Measurements from ENCODE around the gene PIP.
"Not testable (repeated sequence)": the region's sequence is repeated elsewhere in the genome, so short reads cannot be mapped to it uniquely, and the experiment has no call there.

PIP gene

GRCh38 chr7:143148050-143148449 is 16.2 kb downstream of the PIP start:
- TF ChIP-seq CTCF (IDR thresholded peaks at IDR 0.05; ENCODE audit: control insufficient read depth, insufficient read depth, low read depth, low read length, missing control alignments), result no peak
- H3K4me3 ChIP-seq (ENCODE audit: control insufficient read depth, low read depth, low read length), result no peak overlapping the region
- DNase-seq (ENCODE audit: low read depth), result no peak

- DNase-seq (ENCODE audit: low read depth), result no peak
- no peak overlapping the region for H3K4me3 ChIP-seq (ENCODE audit: control insufficient read depth, low read depth, low read length)
- TF ChIP-seq CTCF (IDR thresholded peaks at IDR 0.05; ENCODE audit: control insufficient read depth, insufficient read depth, low read depth, low read length, missing control alignments), result no peak
These were observed 16.8 kb downstream of the PIP start for GRCh38 chr7:143148651-143149050.

GRCh38 chr7:143150696-143151095 is 18.8 kb downstream of the PIP start:
- not testable (repeated sequence) for H3K4me3 ChIP-seq (ENCODE audit: control insufficient read depth, low read depth, low read length); DNase-seq (ENCODE audit: low read depth)

- not testable (repeated sequence) for H3K4me3 ChIP-seq (ENCODE audit: control insufficient read depth, low read depth, low read length); DNase-seq (ENCODE audit: low read depth)
These were observed 26.7 kb downstream of the PIP start for GRCh38 chr7:143158617-143159016.

GRCh38 chr7:143171697-143172096 is 39.8 kb downstream of the PIP start:
- TF ChIP-seq CTCF (IDR thresholded peaks at IDR 0.05; ENCODE audit: control insufficient read depth, insufficient read depth, low read depth, low read length, missing control alignments), result no peak
- no peak overlapping the region for H3K4me3 ChIP-seq (ENCODE audit: control insufficient read depth, low read depth, low read length)
- DNase-seq (ENCODE audit: low read depth), result no peak

GRCh38 chr7:143172354-143172753 is 40.5 kb downstream of the PIP start:
- TF ChIP-seq CTCF (IDR thresholded peaks at IDR 0.05; ENCODE audit: control insufficient read depth, insufficient read depth, low read depth, low read length, missing control alignments), result no peak
- DNase-seq (ENCODE audit: low read depth), result no peak
- H3K4me3 ChIP-seq (ENCODE audit: control insufficient read depth, low read depth, low read length), result no peak overlapping the region

- no peak for DNase-seq (ENCODE audit: low read depth)
- H3K4me3 ChIP-seq (ENCODE audit: control insufficient read depth, low read depth, low read length), result no peak overlapping the region
- no peak for TF ChIP-seq CTCF (IDR thresholded peaks at IDR 0.05; ENCODE audit: control insufficient read depth, insufficient read depth, low read depth, low read length, missing control alignments)
These were observed 44.3 kb downstream of the PIP start for GRCh38 chr7:143176128-143176527.

- no peak overlapping the region for H3K4me3 ChIP-seq (ENCODE audit: control insufficient read depth, low read depth, low read length)
- no peak for DNase-seq (ENCODE audit: low read depth)
- no peak for TF ChIP-seq CTCF (IDR thresholded peaks at IDR 0.05; ENCODE audit: control insufficient read depth, insufficient read depth, low read depth, low read length, missing control alignments)
These were observed 45.7 kb downstream of the PIP start for GRCh38 chr7:143177374-143178119.

GRCh38 chr7:143180771-143181170 is 48.9 kb downstream of the PIP start:
- not testable (repeated sequence) for DNase-seq (ENCODE audit: low read depth); H3K4me3 ChIP-seq (ENCODE audit: control insufficient read depth, low read depth, low read length)

All from AG09309 (cell line).